OCI-LY1 (cell line): ENCODE measurements around the gene ROBO1.

Source experiments
- EZH2 ChIP-seq: fragments of 200-600 bp; sonication (generic), shearing (Covaris generic); IDR thresholded peaks from 2 replicates; pipeline ENCODE4 v1.8.0; 2017; ENCODE audit warnings: borderline replicate concordance, mixed run types, mild to moderate bottlenecking, antibody characterized with exemption, low read length, moderate library complexity, mixed read lengths
- TF ChIP-seq, protein P1 (sequence below): fragments of 200-600 bp; sonication (generic), shearing (Covaris generic); IDR thresholded peaks from 2 replicates; pipeline ENCODE4 v1.5.1; 2017; ENCODE audit warnings: mild to moderate bottlenecking, antibody characterized with exemption, low read length, moderate library complexity, mixed read lengths

DNA sequence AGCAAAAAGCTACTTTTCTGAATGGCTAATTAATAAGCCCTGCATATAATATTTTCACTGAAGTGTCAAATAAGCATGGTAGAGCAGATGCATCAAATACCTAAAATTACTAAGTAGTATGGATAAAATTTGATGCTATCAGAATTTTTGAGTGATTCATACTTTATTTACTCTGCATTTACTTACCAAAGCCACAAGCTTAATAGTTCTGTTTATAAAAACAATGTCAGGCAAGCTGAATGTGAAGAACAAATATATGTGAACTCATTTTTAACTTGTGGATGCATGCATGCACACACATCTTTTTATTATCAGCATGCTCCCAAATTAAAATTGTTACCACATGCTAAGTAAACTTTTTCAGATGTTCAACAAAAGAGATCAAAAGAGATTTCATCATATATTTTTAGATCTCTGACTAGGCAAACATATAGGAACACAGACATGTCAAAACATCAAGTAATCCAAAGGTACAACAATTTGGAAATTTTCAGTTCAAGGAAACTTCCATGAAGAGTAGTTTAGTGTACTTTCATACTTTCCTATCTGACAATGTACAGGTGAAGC is 969.4 kb downstream of the ROBO1 start:
- TF ChIP-seq, protein P1, sequence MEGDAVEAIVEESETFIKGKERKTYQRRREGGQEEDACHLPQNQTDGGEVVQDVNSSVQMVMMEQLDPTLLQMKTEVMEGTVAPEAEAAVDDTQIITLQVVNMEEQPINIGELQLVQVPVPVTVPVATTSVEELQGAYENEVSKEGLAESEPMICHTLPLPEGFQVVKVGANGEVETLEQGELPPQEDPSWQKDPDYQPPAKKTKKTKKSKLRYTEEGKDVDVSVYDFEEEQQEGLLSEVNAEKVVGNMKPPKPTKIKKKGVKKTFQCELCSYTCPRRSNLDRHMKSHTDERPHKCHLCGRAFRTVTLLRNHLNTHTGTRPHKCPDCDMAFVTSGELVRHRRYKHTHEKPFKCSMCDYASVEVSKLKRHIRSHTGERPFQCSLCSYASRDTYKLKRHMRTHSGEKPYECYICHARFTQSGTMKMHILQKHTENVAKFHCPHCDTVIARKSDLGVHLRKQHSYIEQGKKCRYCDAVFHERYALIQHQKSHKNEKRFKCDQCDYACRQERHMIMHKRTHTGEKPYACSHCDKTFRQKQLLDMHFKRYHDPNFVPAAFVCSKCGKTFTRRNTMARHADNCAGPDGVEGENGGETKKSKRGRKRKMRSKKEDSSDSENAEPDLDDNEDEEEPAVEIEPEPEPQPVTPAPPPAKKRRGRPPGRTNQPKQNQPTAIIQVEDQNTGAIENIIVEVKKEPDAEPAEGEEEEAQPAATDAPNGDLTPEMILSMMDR = no peak
- no peak for TF ChIP-seq EZH2
